H1 (cell line): ENCODE results near the gene ERVW-1.
"Not testable (repeated sequence)": the region's sequence is repeated elsewhere in the genome, so short reads cannot be mapped to it uniquely, and the experiment has no call there.

Experiments used
- ATF2 ChIP-seq: IDR thresholded peaks from 2 replicates; pipeline ENCODE4 v1.6.1; 2012; ENCODE audit warnings: low read length, inconsistent platforms
- CTCF ChIP-seq, 3 experiments: IDR thresholded peaks; 1 replicate in 2 of 3; 2 replicates in 1 of 3; pipeline versions ENCODE4 v1.5.1 to v1.6.1; 2011; ENCODE audit warnings: low read length in 3 of 3, mild to moderate bottlenecking in 3 of 3, inconsistent platforms in 2 of 3, low read depth in 1 of 3, moderate library complexity in 1 of 3; ENCODE audit not compliant: insufficient read depth in 1 of 3; ENCODE audit errors: control extremely low read depth in 1 of 3
- FOSL1 ChIP-seq: IDR thresholded peaks from 2 replicates; pipeline ENCODE4 v1.6.1; 2011; ENCODE audit warnings: mild to moderate bottlenecking, low read depth, low read length, moderate library complexity; ENCODE audit not compliant: insufficient read depth
- JUN ChIP-seq: IDR thresholded peaks from 2 replicates; pipeline ENCODE4 v1.6.1; 2011; ENCODE audit warnings: low read depth, mild to moderate bottlenecking, improper control_type of control experiment, low read length
- MAX ChIP-seq: IDR thresholded peaks from 2 replicates; pipeline ENCODE4 v1.6.1; 2012; ENCODE audit warnings: inconsistent platforms
- SAP30 ChIP-seq: fragments of 300-600 bp; sonication (generic); IDR thresholded peaks from 2 replicates; pipeline ENCODE4 v1.7.1; 2012; ENCODE audit warnings: low read length, moderate library complexity, mild to moderate bottlenecking, inconsistent platforms; ENCODE audit not compliant: insufficient read depth, insufficient replicate concordance
- SIX5 ChIP-seq: IDR thresholded peaks from 2 replicates; pipeline ENCODE4 v1.6.1; 2011; ENCODE audit warnings: mild to moderate bottlenecking, low read depth, low read length
- SUZ12 ChIP-seq: fragments of 200-600 bp; sonication (generic); IDR thresholded peaks from 2 replicates; pipeline ENCODE4 v1.6.1; 2012; ENCODE audit warnings: mild to moderate bottlenecking, inconsistent platforms, low read length, moderate library complexity, mixed read lengths

GRCh38 chr7:92475261-92475770 is 2.4 kb downstream of the ERVW-1 start:
- not testable (repeated sequence) for TF ChIP-seq CTCF (IDR thresholded peaks at IDR 0.05; ENCODE audit: control extremely low read depth in 1 of 3, insufficient read depth in 1 of 3, low read depth in 1 of 3, low read length in 3 of 3); SIX5; MAX; ATF2; FOSL1; SUZ12; JUN; SAP30
